ENCODE data around the gene PDLIM5.

- TF ChIP-seq TAF1 (IDR thresholded peaks at IDR 0.05; ENCODE audit: low read depth, low read length) = no peak
- no peak for TF ChIP-seq POLR2A (IDR thresholded peaks at IDR 0.05; ENCODE audit: low read depth, low read length)
- TF ChIP-seq POLR2AphosphoS5 (IDR thresholded peaks at IDR 0.05; ENCODE audit: low read depth, low read length) = no peak
- TF ChIP-seq PAX5 (IDR thresholded peaks at IDR 0.05; ENCODE audit: insufficient read depth, low read length, severe bottlenecking) = no peak
- TF ChIP-seq POU2F2 (IDR thresholded peaks at IDR 0.05; ENCODE audit: low read depth, low read length) = no peak
- peak; percentile 98 for TF ChIP-seq SPI1 (IDR thresholded peaks at IDR 0.05; ENCODE audit: low read depth, low read length)
These were observed 82.9 kb downstream of the PDLIM5 start for GRCh38 chr4:94534401-94535312.

Data from GM12891 (cell line).